ENCODE data around the gene SAMD1. TPM values are rescaled to one million over a fixed set of nuclear protein-coding genes. Genes with fewer than 3 reads are reported as not detected.

The SAMD1 gene
- total and polyA plus RNA-seq, 9 of the 15 experiments (the other 6 are each of a cell fraction or from before 2014, with no cell fraction given), result 2.9 to 96.0 (median 43.5) TPM

DNA sequence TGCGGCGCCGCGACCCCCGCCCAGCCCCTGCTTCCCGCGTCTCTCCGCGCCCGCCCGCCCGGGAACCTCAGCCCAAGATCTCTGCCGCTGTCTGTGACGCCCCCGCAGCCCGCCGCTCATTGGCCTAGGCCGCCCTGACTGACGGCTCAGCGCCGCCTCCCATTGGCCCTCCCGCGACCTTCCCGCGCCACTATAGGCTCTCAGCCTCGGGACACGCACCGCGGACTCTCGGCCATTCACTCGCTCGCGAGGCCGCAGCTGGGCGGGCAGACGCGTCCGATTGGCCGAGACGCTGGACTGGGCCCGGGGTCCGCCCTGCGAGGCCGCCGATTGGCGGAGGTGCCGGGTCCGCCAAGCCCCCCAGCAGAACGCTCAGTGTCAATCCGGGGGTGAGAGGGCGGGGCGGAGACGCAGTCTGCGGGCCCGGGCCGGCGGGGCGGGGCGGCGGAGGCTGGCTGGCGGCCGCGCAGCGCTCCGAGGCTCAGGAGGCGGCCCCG lies 27.2 kb upstream of the SAMD1 start, which contains the start of gene PRKACA (continued):
- TF ChIP-seq, protein P1, sequence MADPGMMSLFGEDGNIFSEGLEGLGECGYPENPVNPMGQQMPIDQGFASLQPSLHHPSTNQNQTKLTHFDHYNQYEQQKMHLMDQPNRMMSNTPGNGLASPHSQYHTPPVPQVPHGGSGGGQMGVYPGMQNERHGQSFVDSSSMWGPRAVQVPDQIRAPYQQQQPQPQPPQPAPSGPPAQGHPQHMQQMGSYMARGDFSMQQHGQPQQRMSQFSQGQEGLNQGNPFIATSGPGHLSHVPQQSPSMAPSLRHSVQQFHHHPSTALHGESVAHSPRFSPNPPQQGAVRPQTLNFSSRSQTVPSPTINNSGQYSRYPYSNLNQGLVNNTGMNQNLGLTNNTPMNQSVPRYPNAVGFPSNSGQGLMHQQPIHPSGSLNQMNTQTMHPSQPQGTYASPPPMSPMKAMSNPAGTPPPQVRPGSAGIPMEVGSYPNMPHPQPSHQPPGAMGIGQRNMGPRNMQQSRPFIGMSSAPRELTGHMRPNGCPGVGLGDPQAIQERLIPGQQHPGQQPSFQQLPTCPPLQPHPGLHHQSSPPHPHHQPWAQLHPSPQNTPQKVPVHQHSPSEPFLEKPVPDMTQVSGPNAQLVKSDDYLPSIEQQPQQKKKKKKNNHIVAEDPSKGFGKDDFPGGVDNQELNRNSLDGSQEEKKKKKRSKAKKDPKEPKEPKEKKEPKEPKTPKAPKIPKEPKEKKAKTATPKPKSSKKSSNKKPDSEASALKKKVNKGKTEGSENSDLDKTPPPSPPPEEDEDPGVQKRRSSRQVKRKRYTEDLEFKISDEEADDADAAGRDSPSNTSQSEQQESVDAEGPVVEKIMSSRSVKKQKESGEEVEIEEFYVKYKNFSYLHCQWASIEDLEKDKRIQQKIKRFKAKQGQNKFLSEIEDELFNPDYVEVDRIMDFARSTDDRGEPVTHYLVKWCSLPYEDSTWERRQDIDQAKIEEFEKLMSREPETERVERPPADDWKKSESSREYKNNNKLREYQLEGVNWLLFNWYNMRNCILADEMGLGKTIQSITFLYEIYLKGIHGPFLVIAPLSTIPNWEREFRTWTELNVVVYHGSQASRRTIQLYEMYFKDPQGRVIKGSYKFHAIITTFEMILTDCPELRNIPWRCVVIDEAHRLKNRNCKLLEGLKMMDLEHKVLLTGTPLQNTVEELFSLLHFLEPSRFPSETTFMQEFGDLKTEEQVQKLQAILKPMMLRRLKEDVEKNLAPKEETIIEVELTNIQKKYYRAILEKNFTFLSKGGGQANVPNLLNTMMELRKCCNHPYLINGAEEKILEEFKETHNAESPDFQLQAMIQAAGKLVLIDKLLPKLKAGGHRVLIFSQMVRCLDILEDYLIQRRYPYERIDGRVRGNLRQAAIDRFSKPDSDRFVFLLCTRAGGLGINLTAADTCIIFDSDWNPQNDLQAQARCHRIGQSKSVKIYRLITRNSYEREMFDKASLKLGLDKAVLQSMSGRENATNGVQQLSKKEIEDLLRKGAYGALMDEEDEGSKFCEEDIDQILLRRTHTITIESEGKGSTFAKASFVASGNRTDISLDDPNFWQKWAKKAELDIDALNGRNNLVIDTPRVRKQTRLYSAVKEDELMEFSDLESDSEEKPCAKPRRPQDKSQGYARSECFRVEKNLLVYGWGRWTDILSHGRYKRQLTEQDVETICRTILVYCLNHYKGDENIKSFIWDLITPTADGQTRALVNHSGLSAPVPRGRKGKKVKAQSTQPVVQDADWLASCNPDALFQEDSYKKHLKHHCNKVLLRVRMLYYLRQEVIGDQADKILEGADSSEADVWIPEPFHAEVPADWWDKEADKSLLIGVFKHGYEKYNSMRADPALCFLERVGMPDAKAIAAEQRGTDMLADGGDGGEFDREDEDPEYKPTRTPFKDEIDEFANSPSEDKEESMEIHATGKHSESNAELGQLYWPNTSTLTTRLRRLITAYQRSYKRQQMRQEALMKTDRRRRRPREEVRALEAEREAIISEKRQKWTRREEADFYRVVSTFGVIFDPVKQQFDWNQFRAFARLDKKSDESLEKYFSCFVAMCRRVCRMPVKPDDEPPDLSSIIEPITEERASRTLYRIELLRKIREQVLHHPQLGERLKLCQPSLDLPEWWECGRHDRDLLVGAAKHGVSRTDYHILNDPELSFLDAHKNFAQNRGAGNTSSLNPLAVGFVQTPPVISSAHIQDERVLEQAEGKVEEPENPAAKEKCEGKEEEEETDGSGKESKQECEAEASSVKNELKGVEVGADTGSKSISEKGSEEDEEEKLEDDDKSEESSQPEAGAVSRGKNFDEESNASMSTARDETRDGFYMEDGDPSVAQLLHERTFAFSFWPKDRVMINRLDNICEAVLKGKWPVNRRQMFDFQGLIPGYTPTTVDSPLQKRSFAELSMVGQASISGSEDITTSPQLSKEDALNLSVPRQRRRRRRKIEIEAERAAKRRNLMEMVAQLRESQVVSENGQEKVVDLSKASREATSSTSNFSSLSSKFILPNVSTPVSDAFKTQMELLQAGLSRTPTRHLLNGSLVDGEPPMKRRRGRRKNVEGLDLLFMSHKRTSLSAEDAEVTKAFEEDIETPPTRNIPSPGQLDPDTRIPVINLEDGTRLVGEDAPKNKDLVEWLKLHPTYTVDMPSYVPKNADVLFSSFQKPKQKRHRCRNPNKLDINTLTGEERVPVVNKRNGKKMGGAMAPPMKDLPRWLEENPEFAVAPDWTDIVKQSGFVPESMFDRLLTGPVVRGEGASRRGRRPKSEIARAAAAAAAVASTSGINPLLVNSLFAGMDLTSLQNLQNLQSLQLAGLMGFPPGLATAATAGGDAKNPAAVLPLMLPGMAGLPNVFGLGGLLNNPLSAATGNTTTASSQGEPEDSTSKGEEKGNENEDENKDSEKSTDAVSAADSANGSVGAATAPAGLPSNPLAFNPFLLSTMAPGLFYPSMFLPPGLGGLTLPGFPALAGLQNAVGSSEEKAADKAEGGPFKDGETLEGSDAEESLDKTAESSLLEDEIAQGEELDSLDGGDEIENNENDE (IDR thresholded peaks at IDR 0.05; ENCODE audit: low read depth, low read length), result no peak
- TF ChIP-seq HDAC3 (IDR thresholded peaks at IDR 0.05; ENCODE audit: borderline replicate concordance, partially characterized antibody) (no peak), CREM (IDR thresholded peaks at IDR 0.05; ENCODE audit: low read depth) (peak; percentile 94), MTA3 (IDR thresholded peaks at IDR 0.05; ENCODE audit: borderline replicate concordance) (peak; percentile 79; the same call in 1 of the 2 replicates), NR2F6 (CRISPR knock-in tag; IDR thresholded peaks at IDR 0.05) (no peak), EHMT2 (IDR thresholded peaks at IDR 0.05) (no peak), TCFL5 (CRISPR knock-in tag; conservative IDR thresholded peaks at IDR 0.05) (no peak), NEUROD1 (IDR thresholded peaks at IDR 0.05; ENCODE audit: borderline replicate concordance, low read depth, low read length, partially characterized antibody) (peak; percentile 100), RHOXF2B (CRISPR knock-in tag; conservative IDR thresholded peaks at IDR 0.05) (no peak)
- TF ChIP-seq, protein P2, sequence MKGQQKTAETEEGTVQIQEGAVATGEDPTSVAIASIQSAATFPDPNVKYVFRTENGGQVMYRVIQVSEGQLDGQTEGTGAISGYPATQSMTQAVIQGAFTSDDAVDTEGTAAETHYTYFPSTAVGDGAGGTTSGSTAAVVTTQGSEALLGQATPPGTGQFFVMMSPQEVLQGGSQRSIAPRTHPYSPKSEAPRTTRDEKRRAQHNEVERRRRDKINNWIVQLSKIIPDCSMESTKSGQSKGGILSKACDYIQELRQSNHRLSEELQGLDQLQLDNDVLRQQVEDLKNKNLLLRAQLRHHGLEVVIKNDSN (CRISPR knock-in tag; IDR thresholded peaks at IDR 0.05), result peak; percentile 49; the same call in 1 of the 2 replicates
- TF ChIP-seq, protein P3, sequence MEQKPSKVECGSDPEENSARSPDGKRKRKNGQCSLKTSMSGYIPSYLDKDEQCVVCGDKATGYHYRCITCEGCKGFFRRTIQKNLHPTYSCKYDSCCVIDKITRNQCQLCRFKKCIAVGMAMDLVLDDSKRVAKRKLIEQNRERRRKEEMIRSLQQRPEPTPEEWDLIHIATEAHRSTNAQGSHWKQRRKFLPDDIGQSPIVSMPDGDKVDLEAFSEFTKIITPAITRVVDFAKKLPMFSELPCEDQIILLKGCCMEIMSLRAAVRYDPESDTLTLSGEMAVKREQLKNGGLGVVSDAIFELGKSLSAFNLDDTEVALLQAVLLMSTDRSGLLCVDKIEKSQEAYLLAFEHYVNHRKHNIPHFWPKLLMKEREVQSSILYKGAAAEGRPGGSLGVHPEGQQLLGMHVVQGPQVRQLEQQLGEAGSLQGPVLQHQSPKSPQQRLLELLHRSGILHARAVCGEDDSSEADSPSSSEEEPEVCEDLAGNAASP (IDR thresholded peaks at IDR 0.05), result no peak
- TF ChIP-seq, protein P4, sequence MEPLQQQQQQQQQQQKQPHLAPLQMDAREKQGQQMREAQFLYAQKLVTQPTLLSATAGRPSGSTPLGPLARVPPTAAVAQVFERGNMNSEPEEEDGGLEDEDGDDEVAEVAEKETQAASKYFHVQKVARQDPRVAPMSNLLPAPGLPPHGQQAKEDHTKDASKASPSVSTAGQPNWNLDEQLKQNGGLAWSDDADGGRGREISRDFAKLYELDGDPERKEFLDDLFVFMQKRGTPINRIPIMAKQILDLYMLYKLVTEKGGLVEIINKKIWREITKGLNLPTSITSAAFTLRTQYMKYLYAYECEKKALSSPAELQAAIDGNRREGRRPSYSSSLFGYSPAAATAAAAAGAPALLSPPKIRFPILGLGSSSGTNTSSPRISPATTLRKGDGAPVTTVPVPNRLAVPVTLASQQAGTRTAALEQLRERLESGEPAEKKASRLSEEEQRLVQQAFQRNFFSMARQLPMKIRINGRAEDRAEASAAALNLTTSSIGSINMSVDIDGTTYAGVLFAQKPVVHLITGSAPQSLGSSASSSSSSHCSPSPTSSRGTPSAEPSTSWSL (CRISPR knock-in tag; IDR thresholded peaks at IDR 0.05; ENCODE audit: borderline replicate concordance), result no peak
